OCI-LY7 (cell line): Measurements from ENCODE around the gene TCL1B. TPM values are rescaled to one million over a fixed set of nuclear protein-coding genes. Genes with fewer than 3 reads are reported as not detected.

Source experiments
- BruUV-seq: library from RNA; stranded (reverse); fragments of 400-500 nt; replicated peaks from 2 replicates; lab custom pipeline; 2021; lab: Mats Ljungman, UMichigan
- CTCF ChIA-PET: fragments of 300-600 bp; sonication (Branson Sonifier 250); formaldehyde crosslinking; loops from one replicate; lab custom pipeline; 2022; ENCODE audit warnings: antibody characterized with exemption; ENCODE audit not compliant: unreplicated experiment; lab: Charles Lee
- POLR2A ChIA-PET: fragments of 300-600 bp; sonication (Branson Sonifier 250); formaldehyde crosslinking; loops from one replicate; lab custom pipeline; 2022; ENCODE audit warnings: antibody characterized with exemption; lab: Charles Lee
- DNase-seq: peaks from one replicate; pipeline ENCODE4 v3.0.0-alpha.2; 2015; ENCODE audit warnings: low spot score
- H2AFZ ChIP-seq: fragments of 200-600 bp; sonication (generic), shearing (Covaris generic); 2 replicates; pipeline ENCODE4 v1.6.1; 2014; ENCODE audit warnings: mild to moderate bottlenecking, antibody characterized with exemption, low read length, moderate library complexity
- H3K27ac ChIP-seq: fragments of 200-600 bp; sonication (generic); 2 replicates; pipeline ENCODE4 v1.5.1; 2014; ENCODE audit warnings: mixed run types, low read depth, mild to moderate bottlenecking, moderate library complexity, low read length, inconsistent platforms; ENCODE audit not compliant: poor library complexity, severe bottlenecking
- H3K36me3 ChIP-seq: fragments of 200-600 bp; sonication (generic); 2 replicates; pipeline ENCODE4 v1.6.1; 2014; ENCODE audit warnings: mild to moderate bottlenecking, antibody characterized with exemption, low read length, moderate library complexity, mixed read lengths; ENCODE audit not compliant: insufficient read depth
- H3K4me1 ChIP-seq: fragments of 200-600 bp; sonication (generic); 2 replicates; pipeline ENCODE4 v1.5.1; 2014; ENCODE audit warnings: mild to moderate bottlenecking, low read length; ENCODE audit not compliant: insufficient read depth, poor library complexity, severe bottlenecking
- H3K4me2 ChIP-seq: fragments of 200-600 bp; sonication (generic); 2 replicates; pipeline ENCODE4 v1.6.1; 2014; ENCODE audit warnings: mild to moderate bottlenecking, low read length
- H3K4me3 ChIP-seq: fragments of 200-600 bp; sonication (generic); 2 replicates; pipeline ENCODE4 v1.5.1; 2014; ENCODE audit warnings: mild to moderate bottlenecking, low read depth, low read length; ENCODE audit not compliant: poor library complexity, severe bottlenecking
- H3K79me2 ChIP-seq: fragments of 200-600 bp; sonication (generic); 2 replicates; pipeline ENCODE4 v1.6.1; 2016; ENCODE audit warnings: low read depth, mild to moderate bottlenecking, low read length, moderate library complexity, mixed read lengths; ENCODE audit not compliant: insufficient read depth
- H3K9me2 ChIP-seq: fragments of 200-600 bp; sonication (generic); 2 replicates; pipeline ENCODE4 v1.6.1; 2016; ENCODE audit warnings: mild to moderate bottlenecking, low read length, mixed read lengths; ENCODE audit not compliant: insufficient read depth
- H3K9me3 ChIP-seq: fragments of 200-600 bp; sonication (generic); 2 replicates; pipeline ENCODE4 v1.6.1; 2014; ENCODE audit warnings: mild to moderate bottlenecking, mixed run types, low read length, mixed read lengths
- H4K20me1 ChIP-seq: fragments of 200-600 bp; sonication (generic); 2 replicates; pipeline ENCODE4 v1.6.1; 2014; ENCODE audit warnings: mild to moderate bottlenecking, antibody characterized with exemption, low read length, moderate library complexity, mixed read lengths; ENCODE audit not compliant: insufficient read depth
- CTCF ChIP-seq: fragments of 200-600 bp; sonication (generic); conservative IDR thresholded peaks from 2 replicates; pipeline ENCODE4 v1.5.1; 2014; ENCODE audit warnings: mild to moderate bottlenecking, antibody characterized with exemption, low read length, moderate library complexity, mixed read lengths
- EZH2phosphoT487 ChIP-seq: fragments of 200-600 bp; sonication (generic); IDR thresholded peaks from 2 replicates; pipeline ENCODE4 v1.6.1; 2018; ENCODE audit warnings: low read depth, borderline replicate concordance, mild to moderate bottlenecking, mixed run types, antibody characterized with exemption, low read length, moderate library complexity, mixed read lengths
- intact Hi-C: fragments of 100-400 bp; cut with micrococcal nuclease; formaldehyde crosslinking; loops from one replicate; pipeline ENCODE4 v1.10.0; 2022; ENCODE audit not compliant: unreplicated experiment
- total RNA-seq, 2 experiments: library from RNA; depleted of rRNA in 1 of 2; stranded (reverse); fragments of >200 nt in 1 of 2; shearing (Covaris generic) in 1 of 2; gene quantifications; 2 replicates each; pipeline ENCODE4 v1.2.3, GENCODE V29; 2014 to 2022

TCL1B gene
- total RNA-seq, 2 experiments from 2014 or later, result 5.6 to 75.2 TPM

GRCh38 chr14:95667249-95667693, 19.0 kb upstream of the TCL1B start:
- Histone ChIP-seq H4K20me1 (no peaks in the 10 kb centered on the region), H3K4me1 (peaks cover 92% of the 10 kb centered on the region), H3K4me3 (peak overlapping the region; percentile 58), H3K4me2 (peak overlapping the region; percentile 79), H3K27ac (peak overlapping the region; percentile 98), H3K79me2 (peaks cover 9% of the 10 kb centered on the region; the same call in 1 of the 2 replicates), H3K36me3 (peaks cover 18% of the 10 kb centered on the region), H3K9me2 (no peaks in the 10 kb centered on the region), H3K9me3 (no peaks in the 10 kb centered on the region), H2AFZ (no peak overlapping the region; the same call in 1 of the 2 replicates)
- intact Hi-C loops, result loop anchor here (2.0 to 10.0 kb wide), 3 partner anchors 100 to 1712 kb away; no protein-coding TSS in a partner anchor
- no peak for TF ChIP-seq CTCF
- no peak for TF ChIP-seq EZH2phosphoT487
- peak; percentile 94 for DNase-seq
- POLR2A ChIA-PET, result interaction anchor here (1.0 to 13.1 kb wide), 12 partner anchors 13 to 54 kb away, joined by 3 to 235 read pairs (median 4); partner anchors contain the start of gene TCL1B
- no TSS peak for BruUV-seq
- CTCF ChIA-PET, result interaction anchor here (0.6 to 5.3 kb wide), 8 partner anchors 8 to 180 kb away, joined by 3 to 26 read pairs (median 4); no protein-coding TSS in a partner anchor

DNA sequence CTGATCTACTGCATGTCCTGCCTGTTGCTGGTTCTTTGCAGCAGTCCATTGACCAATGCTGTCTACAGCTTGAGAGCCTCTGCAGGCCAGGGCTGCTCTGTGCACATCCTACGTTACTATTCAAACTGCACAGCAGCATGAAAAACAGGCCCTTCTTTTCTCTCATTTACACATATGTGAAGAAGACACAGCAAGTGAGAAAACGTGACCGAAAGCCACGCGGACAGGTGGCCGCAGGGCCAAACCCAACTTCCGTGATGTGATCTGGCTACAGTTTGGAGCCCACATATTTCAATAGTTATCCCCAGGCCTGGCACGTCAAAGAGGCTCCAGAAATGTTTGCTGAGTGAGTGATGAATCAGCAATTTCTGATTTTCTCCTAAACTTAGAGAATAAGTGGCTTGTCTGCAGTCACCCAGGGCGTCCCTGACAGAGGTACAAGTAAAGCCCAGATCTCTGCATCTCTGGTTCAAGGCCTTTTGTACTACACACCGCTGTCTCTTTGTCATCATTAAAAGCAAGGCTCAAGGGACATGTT, 17.9 kb upstream of the TCL1B start:
- H3K36me3 ChIP-seq, result peaks cover 23% of the 10 kb centered on the region
- peak overlapping the region; percentile 98 for H3K27ac ChIP-seq
- no peak for TF ChIP-seq EZH2phosphoT487
- TF ChIP-seq CTCF, result no peak
- H3K4me1 ChIP-seq, result peaks cover 87% of the 10 kb centered on the region
- DNase-seq, result peak; percentile 46
- no peaks in the 10 kb centered on the region for H3K9me3 ChIP-seq
- no TSS peak for BruUV-seq
- H3K4me3 ChIP-seq, result no peak overlapping the region
- peak overlapping the region; percentile 60; the same call in 1 of the 2 replicates for H2AFZ ChIP-seq
- peak overlapping the region; percentile 79 for H3K4me2 ChIP-seq
- intact Hi-C loops, result loop anchor here (10.0 kb wide), 2 partner anchors 204 to 1714 kb away; no protein-coding TSS in a partner anchor
- ChIA-PET CTCF (interaction anchor here (0.7 to 5.3 kb wide), 3 partner anchors 12 to 106 kb away, joined by 4 to 26 read pairs (median 11); no protein-coding TSS in a partner anchor), POLR2A (interaction anchor here (1.1 to 13.1 kb wide), 5 partner anchors 14 to 45 kb away, joined by 3 to 235 read pairs (median 127); partner anchors contain the start of gene TCL1B)
- H3K9me2 ChIP-seq, result no peaks in the 10 kb centered on the region
- H4K20me1 ChIP-seq, result no peaks in the 10 kb centered on the region
- H3K79me2 ChIP-seq, result peaks cover 9% of the 10 kb centered on the region; the same call in 1 of the 2 replicates
